HG02885 (cell line): ENCODE data around the gene ELOVL6.
A peak's percentile ranks its signal among the peaks of the same experiment; 100 is the strongest.
"Not testable (repeated sequence)": the region's sequence is repeated elsewhere in the genome, so short reads cannot be mapped to it uniquely, and the experiment has no call there.

Experiments
- ATAC-seq: cut with Tn5 transposase; IDR thresholded peaks from one replicate; pipeline ENCODE4 v1.9.1; 2021; ENCODE audit warnings: mild to moderate bottlenecking; ENCODE audit not compliant: unreplicated experiment, poor library complexity

Gene ELOVL6

DNA sequence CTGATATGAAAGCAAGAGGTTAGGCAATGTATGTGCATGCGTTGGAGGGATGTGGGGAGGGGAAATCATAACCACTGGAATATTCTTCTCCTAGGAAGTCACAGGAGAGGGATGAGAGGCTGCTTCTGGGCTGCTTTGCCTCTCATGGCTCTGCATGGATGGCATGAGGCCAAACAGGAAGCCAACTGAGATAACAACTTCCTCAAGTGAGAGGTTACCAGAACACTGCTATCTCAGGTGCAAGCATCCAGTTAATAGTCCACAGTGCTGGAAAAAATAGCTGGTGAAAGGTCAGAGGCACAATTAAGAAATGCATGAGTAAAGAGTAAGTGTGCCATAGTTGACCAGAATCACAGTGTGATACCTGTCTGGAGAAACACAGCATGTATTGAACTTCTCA is 113.3 kb downstream of the ELOVL6 start:
- no peak for ATAC-seq

DNA sequence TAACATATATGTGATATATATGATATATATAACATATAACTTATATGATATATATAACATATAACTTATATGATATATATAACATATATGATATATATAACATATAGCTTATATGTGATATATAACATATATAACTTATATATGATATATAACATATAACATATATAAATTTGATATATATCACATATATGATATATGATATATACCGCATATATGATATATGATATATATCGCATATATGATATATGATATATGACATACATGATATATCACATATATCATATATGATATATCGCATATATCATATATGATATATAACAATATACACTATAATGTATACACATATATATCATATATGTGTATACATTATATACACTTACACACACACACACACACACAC is 114.3 kb downstream of the ELOVL6 start:
- ATAC-seq: no peak

DNA sequence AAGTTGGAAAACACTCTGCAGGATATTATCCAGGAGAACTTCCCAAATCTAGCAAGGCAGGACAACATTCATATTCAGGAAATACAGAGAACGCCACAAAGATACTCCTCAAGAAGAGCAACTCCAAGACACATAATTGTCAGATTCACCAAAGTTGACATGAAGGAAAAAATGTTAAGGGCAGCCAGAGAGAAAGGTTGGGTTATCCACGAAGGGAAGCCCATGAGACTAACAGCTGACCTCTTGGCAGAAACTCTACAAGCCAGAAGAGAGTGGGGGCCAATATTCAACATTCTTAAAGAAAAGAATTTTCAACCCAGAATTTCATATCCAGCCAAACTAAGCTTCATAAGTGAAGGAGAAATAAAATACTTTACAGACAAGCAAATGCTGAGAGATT is 120.3 kb downstream of the ELOVL6 start:
- not testable (repeated sequence) for ATAC-seq

DNA sequence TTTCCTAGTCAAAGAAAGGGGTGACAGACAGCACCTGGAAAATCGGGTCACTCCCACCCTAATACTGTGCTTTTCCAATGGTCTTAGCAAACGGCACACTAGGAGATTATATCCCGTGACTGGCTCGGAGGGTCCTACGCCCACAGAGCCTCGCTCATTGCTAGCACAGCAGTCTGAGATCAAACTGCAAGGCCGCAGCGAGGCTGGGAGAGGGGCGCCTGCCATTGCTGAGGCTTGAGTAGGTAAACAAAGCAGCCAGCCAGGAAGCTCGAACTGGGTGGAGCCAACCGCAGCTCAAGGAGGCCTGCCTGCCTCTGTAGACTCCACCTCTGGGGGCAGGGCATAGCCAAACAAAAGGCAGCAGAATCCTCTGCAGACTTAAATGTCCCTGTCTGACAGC is 121.6 kb downstream of the ELOVL6 start:
- not testable (repeated sequence) for ATAC-seq

DNA sequence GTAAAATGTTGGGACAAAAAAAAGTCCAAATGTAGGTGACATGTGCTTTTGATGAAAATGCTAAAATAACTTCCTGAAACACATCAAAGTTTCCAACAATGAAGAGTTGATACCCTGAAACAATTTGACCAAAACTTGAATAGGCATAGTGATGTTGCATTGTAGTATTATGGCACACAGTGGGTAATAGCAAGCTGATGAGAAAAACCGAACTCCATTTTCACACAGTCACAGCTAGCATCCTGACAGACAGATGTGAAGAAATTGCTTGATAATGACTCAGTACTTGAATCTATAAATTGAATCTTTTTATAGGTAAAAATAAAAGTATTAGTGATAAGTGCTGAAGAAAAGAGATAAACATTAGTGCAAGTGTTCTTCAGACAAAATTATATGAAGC is 122.5 kb downstream of the ELOVL6 start:
- no peak for ATAC-seq

DNA sequence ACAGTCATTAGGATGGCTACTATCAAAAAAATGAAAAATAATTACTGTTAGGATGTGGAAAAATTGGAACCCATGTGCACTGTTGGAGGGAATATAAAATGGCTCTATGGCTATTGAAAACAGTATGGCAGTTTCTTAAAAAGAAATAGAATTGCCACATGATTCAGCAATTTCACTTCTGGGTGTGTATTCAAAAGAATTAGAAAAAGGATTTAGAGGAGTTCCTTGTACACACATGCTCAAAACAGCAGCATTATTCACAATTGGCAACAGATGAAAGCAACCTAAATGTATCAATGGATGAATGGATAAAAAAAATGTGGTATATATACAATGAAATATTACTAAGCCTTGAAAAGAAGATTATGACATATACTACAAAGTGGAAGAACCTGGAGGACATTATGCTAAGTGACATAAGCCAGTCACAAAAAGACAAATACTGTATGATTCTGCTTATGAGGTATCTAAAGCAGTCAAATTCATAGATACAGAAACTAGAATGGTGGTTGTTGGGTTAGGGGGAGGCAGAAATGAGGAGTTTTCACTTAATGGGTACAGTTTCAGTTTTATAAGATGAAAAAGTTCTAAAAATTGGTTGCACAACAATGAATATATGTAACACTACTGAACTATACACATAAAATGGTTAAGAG is 123.2 kb downstream of the ELOVL6 start:
- no peak for ATAC-seq

DNA sequence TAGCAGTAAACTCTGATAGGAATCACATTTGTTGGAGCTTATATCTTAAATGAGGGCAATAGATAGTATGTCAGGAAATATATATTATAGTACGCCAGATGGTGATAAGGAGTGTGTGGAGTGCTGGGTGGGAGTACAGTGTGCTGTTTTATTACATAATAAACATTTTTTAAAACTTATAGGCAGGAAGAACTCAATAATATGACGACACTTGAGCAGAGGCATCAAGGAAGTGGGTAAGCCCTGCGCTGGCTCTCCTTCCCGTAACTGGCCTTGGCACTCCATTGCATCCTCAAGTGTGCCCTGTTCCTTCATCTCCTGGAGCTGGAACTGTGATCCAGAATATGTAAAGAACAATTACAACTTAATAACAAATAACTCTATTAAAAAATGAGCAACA is 123.8 kb downstream of the ELOVL6 start:
- no peak for ATAC-seq

DNA sequence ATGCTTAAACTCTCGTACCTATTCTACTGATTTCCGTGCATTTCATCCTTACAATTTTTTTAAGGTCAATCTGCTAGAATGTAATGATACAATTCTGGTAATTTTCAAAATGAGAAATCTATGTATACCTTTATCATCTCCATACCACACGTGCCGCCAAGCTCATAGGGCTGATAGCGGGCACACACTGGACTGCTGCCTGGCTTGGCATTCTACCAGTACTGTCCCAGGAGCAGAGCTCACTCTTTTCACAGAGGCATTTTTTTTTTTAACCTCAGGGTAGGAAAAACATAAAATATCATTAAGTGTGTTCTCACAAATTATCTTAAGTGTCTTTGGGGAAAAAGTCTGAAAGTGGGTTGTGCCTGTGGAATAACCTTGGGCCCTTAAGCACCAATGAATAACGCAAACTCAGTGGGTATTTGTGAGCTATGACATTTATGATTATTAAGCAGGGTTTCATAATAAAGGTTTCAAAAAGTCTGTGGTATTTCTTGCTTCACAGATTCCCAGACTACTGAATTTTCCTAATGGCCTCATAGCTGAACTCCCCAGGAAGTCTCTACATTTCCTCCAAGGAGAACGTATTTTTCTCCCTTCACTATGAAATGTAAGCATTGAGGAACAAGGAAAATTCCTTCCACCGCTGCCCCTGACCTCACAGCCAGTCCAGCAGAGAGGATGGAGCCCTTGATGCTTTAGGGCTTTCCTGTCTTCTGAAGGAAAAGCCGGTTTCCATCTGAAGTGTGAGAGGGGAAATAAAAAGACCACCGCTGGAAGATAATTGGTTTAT is 125.2 kb downstream of the ELOVL6 start:
- ATAC-seq: no peak

DNA sequence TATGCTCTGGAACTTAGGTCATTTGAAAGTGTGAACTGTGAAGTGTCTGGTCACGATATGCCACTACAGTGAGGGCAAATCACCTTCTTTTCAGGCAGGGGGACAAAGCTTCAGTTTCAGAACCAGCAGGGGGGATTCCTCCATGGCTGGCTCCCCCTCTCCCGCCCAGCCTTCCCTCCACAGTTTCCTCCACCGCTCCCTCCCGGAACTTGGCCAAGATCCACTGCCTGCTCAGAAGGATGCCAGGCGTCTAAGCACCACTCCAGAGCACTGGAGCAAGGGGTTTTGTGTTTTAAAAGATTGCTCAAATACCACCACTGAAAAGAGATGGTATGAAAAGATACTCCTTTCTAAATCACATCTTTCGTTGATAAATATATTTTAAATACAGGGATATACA is 126.9 kb downstream of the ELOVL6 start:
- ATAC-seq: no peak

DNA sequence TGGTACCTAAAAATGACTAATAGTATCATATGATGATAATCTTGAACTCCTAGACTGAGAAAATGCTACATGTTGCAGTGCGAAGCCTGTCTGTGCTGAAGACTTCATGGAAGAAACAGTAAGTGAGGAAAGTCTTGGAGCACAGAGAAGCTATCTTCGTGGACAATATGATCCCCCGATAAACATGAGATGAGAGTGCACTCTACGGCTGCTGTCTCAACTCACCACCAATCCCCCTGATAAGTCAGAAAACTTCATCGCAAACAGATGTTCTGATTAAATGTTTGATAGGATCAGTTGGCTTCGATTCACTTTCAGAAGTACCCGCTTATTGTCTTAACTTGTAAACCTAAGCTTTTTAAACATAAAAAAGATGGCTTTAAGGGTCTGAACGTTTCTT is 130.2 kb downstream of the ELOVL6 start:
- ATAC-seq: no peak

DNA sequence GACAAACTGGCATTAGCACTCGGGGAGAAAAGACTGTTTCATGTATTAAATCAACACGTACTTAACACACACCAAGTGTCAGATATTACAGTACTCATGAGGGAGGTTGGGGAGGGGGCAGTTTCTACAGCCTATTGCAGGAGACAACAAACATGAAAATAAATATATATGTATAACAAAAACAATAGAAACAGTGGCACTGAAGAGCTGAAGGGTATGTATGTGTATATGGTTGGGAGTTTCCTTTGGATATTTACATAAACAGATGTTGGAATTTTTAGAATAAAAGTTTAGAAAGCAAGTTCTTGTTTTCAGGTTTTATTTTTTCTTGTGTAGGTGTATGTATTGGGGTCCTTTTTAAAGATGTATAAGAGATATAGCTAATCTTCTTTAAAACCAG is 133.5 kb downstream of the ELOVL6 start:
- no peak for ATAC-seq

DNA sequence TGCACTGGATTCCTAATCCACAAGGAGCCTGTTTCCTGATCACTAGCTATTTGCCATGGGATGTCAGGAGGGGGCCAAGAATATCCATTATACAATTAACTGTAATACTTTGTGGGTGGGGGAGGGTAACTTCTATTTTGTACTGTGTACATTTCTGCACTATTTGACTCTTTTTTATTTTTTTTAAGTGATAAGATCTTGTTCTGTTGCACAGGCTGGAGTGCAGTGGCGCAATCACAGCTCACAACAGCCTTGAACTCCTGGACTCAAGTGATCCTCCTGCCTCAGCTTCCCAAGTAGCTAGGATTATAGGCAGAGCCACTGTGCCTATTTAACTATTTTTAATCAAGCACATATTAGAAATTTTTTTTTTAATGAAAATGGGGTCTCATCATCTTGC is 134.1 kb downstream of the ELOVL6 start:
- no peak for ATAC-seq

DNA sequence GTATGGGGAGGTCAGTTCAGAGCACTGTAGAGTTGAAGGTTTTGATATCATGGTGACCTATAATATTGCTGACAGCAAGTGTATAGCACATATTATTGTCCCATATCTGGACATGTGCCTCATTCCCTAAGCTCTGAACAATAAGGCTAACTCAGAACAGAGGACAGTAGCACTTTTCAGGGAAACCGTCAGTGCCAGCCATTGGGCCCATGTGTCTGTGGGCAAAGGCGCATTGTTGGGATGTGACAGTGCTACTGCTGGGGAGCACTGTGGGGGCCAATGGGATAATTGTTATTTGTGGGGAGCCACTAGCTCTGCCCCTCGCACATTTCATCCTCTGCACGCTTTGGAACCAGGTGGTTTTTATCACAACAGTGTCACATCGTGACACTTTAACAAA is 136.2 kb downstream of the ELOVL6 start:
- ATAC-seq: no peak

DNA sequence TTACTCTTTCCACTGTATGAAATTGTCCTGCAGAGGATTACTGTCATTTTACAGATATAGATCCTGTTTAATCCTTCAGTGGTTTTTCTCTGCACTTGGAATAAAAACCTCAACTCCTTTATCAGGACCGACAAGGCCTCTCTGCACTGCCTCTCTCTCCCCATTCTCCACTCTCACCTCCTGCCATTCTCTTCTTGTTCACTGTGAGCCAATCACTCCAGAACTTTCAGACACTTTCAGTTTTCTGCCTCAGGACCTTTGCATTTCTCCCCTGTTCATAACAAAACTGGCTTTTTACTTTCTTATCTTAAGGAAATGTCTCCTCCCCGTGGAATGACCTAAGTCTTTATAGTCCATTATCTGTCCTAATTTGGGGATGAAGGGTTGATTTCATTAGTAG is 137.3 kb downstream of the ELOVL6 start:
- no peak for ATAC-seq

DNA sequence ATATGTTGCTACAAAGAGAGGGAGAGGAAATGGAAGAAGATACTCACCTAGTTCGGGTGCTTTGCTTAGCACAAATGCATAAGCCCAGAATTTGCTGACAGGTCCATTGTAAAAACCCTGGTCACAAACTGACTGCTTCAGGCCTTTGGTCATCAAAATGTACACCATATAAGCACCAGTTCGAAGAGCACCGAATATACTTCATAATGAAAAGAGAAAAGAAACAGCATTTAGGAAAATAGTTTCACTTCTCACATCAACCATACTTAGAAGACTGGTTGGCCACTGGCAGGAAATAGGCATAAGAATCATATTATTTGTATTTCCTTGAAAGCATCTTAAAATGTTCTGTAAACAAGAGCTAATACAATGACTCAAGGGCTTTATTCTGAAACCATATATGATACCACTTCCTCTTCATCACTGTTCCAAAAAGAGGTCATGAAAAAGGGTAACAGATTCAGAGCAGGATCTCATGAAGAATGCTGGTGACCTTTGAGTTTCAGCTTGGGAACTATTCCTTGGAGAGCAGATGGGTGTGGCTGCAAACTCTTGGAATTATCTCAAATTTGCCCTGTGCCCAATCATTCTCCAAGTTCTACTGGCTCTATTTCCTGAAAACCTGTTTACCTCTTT is 138.7 kb downstream of the ELOVL6 start:
- ATAC-seq: peak; percentile 81

DNA sequence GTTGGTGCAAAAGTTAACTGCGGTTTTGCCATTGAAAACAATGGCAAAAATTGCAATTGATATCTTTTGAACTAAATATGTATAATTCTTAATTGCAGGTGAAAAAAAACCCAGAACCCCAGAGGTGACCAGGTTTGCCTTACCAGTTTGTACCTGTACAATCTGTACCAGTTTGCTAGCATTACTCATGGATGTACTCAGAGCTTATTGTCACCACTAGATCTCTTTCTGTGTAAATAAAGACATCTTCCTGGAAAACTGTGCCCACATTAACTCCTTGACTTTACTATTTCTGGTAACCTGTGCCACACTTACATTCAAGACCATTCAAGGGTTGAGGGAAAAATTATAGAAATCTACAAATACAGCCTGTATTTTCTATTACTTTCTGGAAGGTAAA is 139.7 kb downstream of the ELOVL6 start:
- no peak for ATAC-seq

DNA sequence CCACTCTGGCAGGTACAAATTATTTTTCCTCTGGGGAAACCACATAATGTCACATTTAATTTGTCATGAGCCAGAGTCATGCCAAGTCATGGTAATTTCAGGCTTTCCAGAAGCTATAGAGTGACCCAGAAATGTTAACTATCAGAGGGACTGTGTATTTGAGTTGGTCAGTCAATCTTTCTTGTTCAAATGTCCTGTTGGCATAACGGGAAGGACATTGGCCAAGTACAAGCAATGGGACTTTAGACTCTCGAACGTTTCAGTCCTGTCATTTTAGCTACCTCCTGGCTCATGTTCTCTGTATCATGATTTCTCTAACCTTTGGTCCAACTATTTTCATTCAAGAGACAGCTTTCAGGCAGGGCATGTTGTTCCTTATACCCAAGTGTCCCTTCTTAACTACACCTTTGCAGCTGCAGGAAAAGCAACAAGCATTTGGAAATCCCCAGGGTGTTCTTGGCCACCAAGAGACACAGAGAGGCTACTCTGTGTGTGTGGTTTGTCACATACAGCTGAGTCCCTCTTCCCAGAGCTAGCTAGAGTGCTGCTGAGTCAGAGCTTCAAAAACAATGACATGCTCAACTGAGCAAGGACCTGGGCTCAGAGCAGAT is 143.2 kb downstream of the ELOVL6 start:
- peak; percentile 81 for ATAC-seq

DNA sequence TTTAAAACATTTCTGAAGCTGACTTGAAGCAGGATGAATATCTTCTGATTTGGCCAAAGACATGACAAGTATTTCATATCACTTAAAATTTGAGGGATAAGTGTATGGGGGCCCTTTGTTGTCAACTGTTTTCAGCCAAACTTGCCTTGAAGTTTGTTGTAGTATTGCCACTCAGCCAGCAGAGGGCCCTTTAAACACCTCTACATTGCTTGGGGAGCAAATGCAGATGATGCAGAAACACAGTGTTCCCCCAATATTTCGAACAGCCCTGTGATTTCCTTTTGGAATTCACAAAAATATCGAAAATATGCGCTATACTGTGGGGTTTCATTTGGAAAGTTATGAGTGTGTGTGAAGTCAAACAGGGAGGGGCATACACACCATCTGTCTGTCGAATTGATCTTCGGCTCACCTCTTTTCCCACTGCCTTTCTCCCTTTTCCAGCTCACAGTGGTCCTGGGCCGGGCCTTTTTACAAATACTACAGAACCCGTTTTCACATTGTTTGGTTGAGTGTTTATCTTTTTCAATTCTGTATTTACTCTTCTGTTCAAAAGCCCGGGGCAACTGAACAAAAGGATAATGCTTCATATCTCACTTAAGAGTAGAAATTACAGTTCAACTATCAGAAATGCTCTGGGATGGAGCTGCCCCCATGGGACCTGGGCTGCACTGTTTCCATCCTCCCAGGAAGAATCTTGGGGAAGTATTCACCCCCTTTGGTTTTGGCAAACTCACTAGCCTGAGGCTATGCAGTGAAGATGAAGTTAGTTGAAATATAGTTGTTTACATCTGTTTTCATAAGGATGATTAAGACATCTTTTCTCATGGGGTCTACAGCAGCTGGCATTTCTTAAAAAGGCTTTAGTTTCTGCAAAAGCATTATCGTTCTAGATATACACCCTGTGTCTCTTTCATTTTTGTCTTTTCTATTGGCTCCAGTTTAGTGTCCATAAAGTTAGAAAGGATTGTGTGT is 148.2 kb downstream of the ELOVL6 start:
- peak; percentile 65 for ATAC-seq

DNA sequence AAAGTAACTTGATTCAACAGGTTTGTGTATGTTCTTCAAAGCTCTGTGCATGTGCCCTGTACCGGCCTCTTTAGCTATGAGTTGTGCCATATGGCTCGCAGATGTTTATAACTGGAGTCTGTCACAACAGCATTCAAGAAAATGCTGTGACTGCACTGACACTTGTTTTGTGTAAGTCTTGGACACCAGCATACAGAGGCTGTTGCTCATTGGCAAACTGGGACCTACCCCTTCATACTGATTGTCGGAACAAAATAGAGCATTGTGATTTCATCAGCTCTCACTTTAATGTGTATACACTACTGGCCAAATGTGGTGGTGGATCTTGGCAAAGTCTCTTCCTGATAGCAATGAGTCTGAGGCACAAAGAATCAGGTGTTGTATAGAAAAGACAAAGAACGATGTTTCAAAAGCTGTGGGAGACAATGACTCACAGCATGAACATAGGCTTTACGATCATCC is 151.8 kb downstream of the ELOVL6 start:
- ATAC-seq: no peak
